ENCODE measurements around the gene NR5A1. TPM values are rescaled to one million over a fixed set of nuclear protein-coding genes. Genes with fewer than 3 reads are reported as not detected.

The NR5A1 gene
- total RNA-seq, 4 donors from 2014 or later = not detected

- intact Hi-C loops (cut with DNase I) = no loop called here
These were observed 5.6 kb upstream of the NR5A1 start for GRCh38 chr9:124512806-124513204.

GRCh38 chr9:124511891-124512805 is 4.9 kb upstream of the NR5A1 start:
- 56 to 59% methylated on average over 12 to 16 of the region's 23 CpGs for WGBS, 2 donors

More at GRCh38 chr9:124512806-124513204, 5.6 kb upstream of the NR5A1 start:
- Histone ChIP-seq H3K36me3 (no peaks in the 10 kb centered on the region), H3K27ac (no peak overlapping the region), H3K4me3 (no peak overlapping the region), H3K4me1 (no peaks in the 10 kb centered on the region), H3K9me3 (no peaks in the 10 kb centered on the region), H3K27me3 (peaks cover 0 to 9% (median 0%) of the 10 kb centered on the region in 4 donors)
- TF ChIP-seq POLR2A (IDR thresholded peaks at IDR 0.05) (no peak), CTCF (IDR thresholded peaks at IDR 0.05) (no peak)
- WGBS, 2 donors = 60 to 71% methylated on average over 2 to 7 of the region's 9 CpGs
- DNase-seq = no peak

GRCh38 chr9:124511426-124511840 is 4.2 kb upstream of the NR5A1 start:
- 50% methylated on average over 2 of the region's 6 CpGs; no CpG with 5 or more reads in 1 of the 2 donors for WGBS, 2 donors

More at GRCh38 chr9:124511891-124512805, 4.9 kb upstream of the NR5A1 start:
- no peak for DNase-seq
- Histone ChIP-seq H3K9me3 (no peaks in the 10 kb centered on the region), H3K36me3 (no peaks in the 10 kb centered on the region), H3K4me1 (no peaks in the 10 kb centered on the region), H3K4me3 (no peak overlapping the region), H3K27ac (no peak overlapping the region), H3K27me3 (peaks cover 0 to 12% (median 0%) of the 10 kb centered on the region in 4 donors)
- intact Hi-C loops (cut with DNase I) = no loop called here
- TF ChIP-seq CTCF (IDR thresholded peaks at IDR 0.05) = no peak
- no peak for TF ChIP-seq POLR2A (IDR thresholded peaks at IDR 0.05)

GRCh38 chr9:124510650-124511425 is 3.6 kb upstream of the NR5A1 start:
- TF ChIP-seq POLR2A (IDR thresholded peaks at IDR 0.05) = no peak
- TF ChIP-seq CTCF (IDR thresholded peaks at IDR 0.05) = no peak
- Histone ChIP-seq H3K4me3 (no peak overlapping the region), H3K9me3 (no peaks in the 10 kb centered on the region), H3K4me1 (no peaks in the 10 kb centered on the region), H3K27ac (no peak overlapping the region), H3K27me3 (peaks cover 0 to 25% (median 0%) of the 10 kb centered on the region in 4 donors), H3K36me3 (no peaks in the 10 kb centered on the region)
- 73 to 76% methylated on average over 6 to 8 of the region's 9 CpGs for WGBS, 2 donors
- intact Hi-C loops (cut with DNase I) = no loop called here
- DNase-seq = no peak

More at GRCh38 chr9:124511426-124511840, 4.2 kb upstream of the NR5A1 start:
- no peak for TF ChIP-seq CTCF (IDR thresholded peaks at IDR 0.05)
- no peak for TF ChIP-seq POLR2A (IDR thresholded peaks at IDR 0.05)
- H3K27ac ChIP-seq = no peak overlapping the region
- intact Hi-C loops (cut with DNase I) = no loop called here
- no peaks in the 10 kb centered on the region for H3K9me3 ChIP-seq
- no peak overlapping the region for H3K4me3 ChIP-seq
- H3K4me1 ChIP-seq = no peaks in the 10 kb centered on the region
- H3K27me3 ChIP-seq = peaks cover 0 to 19% (median 0%) of the 10 kb centered on the region in 4 donors
- H3K36me3 ChIP-seq = no peaks in the 10 kb centered on the region
- DNase-seq = no peak
